Measurements from ENCODE around the gene FMO4. TPM values are rescaled to one million over a fixed set of nuclear protein-coding genes. Genes with fewer than 3 reads are reported as not detected.
"Not testable (repeated sequence)": the region's sequence is repeated elsewhere in the genome, so short reads cannot be mapped to it uniquely, and the experiment has no call there.

The FMO4 gene
- polyA plus RNA-seq, 4 donors, result 11.0 to 18.6 (median 16.6) TPM

- no peak for DNase-seq (ENCODE audit: low read depth in 4 of 4, low spot score in 2 of 4)
Observed at GRCh38 chr1:171334024-171334640, 20.1 kb downstream of the FMO4 start.

DNA sequence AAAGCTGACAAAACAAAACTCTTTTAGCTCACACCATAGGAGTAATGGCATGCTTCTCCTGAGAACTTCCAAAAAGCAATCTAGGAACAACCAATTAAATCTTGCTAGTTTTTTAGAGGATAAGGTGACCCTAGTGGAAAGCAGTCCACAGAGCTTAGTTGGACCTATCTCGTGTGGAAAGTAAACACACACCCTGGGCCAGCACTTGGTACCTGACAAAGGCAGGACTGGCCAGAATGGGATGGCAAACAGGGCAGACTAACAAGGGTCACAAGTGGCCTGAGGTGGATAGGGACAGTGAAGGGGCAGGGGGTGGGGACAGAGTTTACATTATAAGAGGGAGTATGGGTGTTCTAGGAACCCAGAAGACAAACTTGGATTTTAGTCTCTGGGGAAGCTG is 22.0 kb downstream of the FMO4 start:
- DNase-seq (ENCODE audit: low read depth in 4 of 4, low spot score in 2 of 4), result no peak

- not testable (repeated sequence) for DNase-seq (ENCODE audit: low read depth in 4 of 4, low spot score in 2 of 4)
Observed at GRCh38 chr1:171339345-171339744, 25.4 kb downstream of the FMO4 start.

DNA sequence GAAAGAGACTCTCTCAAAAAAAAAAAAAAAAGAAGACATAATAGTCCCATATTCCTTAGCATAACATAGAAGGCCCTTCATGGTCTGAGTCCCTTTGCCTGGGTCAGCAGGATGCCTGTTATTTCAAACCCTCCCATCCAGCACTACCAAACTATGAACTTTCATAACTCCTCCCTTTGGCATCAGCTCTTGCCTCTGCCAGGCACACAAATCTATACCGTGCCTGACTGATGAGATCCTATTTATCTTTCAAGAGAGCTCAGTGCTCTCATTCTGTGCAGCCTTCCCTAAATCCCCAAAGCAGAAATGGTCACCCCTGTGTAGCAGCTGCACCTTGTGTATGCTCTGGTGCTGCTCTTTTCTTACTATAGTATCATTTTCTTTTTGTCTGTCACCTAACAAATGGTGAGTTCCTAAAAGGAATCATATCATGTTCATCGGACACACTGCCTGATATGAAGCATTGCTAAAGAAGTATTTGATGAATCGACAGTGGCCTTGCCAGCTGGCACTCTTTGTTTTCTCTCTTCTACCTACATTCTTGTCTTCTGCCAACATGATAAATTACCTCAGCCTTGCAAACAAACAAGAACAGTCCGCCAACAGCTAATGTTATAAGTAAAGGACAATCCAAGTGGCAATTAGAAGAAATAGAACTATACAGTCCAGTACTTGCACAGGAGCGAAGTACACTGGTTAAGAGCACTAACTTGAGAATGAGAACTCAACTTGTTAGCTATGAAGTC is 29.9 kb downstream of the FMO4 start:
- DNase-seq (ENCODE audit: low read depth in 4 of 4, low spot score in 2 of 4), result no peak

GRCh38 chr1:171344473-171344820 is 30.5 kb downstream of the FMO4 start:
- no peak for DNase-seq (ENCODE audit: low read depth in 4 of 4, low spot score in 2 of 4)

- no peak for DNase-seq (ENCODE audit: low read depth in 4 of 4, low spot score in 2 of 4)
Observed at GRCh38 chr1:171345536-171345935, 31.6 kb downstream of the FMO4 start.

GRCh38 chr1:171346881-171347280 is 32.9 kb downstream of the FMO4 start:
- DNase-seq (ENCODE audit: low read depth in 4 of 4, low spot score in 2 of 4), result no peak

DNA sequence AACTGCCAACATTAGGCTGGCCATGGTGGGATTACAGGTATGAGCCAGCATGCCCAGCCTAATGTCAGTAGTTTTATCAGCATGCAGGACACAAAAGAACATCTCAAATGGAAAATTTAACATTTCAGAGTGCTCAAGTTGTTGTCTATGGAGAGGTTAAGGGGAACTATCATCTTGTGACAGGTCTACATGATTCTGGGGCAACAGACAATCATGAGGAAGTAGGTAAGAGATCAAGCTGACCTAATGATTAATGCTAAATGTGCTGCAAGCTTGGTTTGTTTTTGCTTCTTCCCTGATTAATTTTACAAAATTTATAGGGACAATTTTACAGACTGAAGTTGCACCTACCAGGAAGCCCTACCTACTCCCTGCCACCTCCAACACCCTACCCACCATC is 36.6 kb downstream of the FMO4 start:
- DNase-seq (ENCODE audit: low read depth in 4 of 4, low spot score in 2 of 4), result no peak

GRCh38 chr1:171351961-171352360 is 38.0 kb downstream of the FMO4 start:
- no peak for DNase-seq (ENCODE audit: low read depth in 4 of 4, low spot score in 2 of 4)

DNA sequence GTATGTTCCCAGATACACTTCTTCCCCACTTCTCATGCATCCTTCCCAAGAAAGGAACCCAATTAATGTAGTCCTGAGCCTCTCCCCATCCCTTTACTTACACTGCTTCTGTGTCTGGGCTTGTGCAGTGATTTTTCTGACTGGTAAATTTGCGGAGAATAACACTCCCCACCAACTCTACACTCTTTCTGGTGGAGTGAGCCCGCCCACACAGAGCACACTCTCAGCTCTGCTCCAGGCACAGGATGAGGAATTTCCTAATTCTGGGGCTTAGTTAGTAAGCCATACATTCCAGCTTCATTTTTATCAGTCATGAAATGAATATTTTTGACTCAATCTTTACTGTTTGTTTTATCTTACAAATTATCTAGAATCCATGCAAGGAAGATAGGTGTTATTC is 38.6 kb downstream of the FMO4 start:
- no peak for DNase-seq (ENCODE audit: low read depth in 4 of 4, low spot score in 2 of 4)

GRCh38 chr1:171355727-171356126 is 41.7 kb downstream of the FMO4 start:
- no peak for DNase-seq (ENCODE audit: low read depth in 4 of 4, low spot score in 2 of 4)

GRCh38 chr1:171357179-171357578 is 43.2 kb downstream of the FMO4 start:
- DNase-seq (ENCODE audit: low read depth in 4 of 4, low spot score in 2 of 4), result no peak

- DNase-seq (ENCODE audit: low read depth in 4 of 4, low spot score in 2 of 4), result not testable (repeated sequence)
Observed at GRCh38 chr1:171359355-171359648, 45.3 kb downstream of the FMO4 start.

- DNase-seq (ENCODE audit: low read depth in 4 of 4, low spot score in 2 of 4), result not testable (repeated sequence)
Observed at GRCh38 chr1:171359731-171360527, 45.9 kb downstream of the FMO4 start.

DNA sequence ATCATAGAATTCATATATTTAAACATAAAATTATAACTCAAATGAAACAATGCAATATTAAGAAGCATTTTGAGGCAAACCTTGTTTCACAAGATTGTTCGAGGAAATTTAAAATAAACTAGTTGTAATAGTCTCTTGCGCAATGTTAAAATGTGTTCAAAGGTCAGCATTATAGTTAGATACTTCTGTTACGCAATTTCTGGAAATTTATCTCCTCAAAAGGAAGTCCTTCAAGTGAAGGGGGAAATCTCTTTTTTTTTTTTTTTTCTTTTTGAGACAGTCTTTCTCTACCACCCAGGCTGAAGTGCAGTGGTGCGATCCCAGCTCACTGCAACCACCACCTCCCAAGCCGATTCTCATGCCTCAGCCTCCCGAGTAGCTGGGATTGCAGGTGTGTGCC is 52.1 kb downstream of the FMO4 start:
- no peak for DNase-seq (ENCODE audit: low read depth in 4 of 4, low spot score in 2 of 4)

DNA sequence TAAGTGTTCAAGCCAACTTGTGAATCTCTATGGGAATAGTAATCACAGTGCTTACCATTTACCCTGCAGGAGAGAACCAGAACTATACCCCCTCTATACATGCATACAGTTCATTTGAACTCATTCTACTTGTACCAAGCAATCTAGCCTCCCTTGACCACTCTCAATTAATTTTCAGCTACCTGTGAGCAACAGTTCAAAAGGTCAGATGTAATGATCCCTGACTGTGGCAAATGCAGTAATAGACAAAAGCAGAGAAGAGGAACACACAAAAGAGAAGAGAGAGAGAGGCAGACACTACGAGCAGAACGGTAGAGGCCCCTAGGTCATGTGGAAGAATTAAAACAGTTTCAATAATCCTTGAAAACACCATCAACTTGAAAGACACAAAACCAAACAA is 52.8 kb downstream of the FMO4 start:
- peak in 1 of 4 donors; percentile 6 for DNase-seq (ENCODE audit: low read depth in 4 of 4, low spot score in 2 of 4)

GRCh38 chr1:171367436-171367835 is 53.5 kb downstream of the FMO4 start:
- no peak for DNase-seq (ENCODE audit: low read depth in 4 of 4, low spot score in 2 of 4)

DNA sequence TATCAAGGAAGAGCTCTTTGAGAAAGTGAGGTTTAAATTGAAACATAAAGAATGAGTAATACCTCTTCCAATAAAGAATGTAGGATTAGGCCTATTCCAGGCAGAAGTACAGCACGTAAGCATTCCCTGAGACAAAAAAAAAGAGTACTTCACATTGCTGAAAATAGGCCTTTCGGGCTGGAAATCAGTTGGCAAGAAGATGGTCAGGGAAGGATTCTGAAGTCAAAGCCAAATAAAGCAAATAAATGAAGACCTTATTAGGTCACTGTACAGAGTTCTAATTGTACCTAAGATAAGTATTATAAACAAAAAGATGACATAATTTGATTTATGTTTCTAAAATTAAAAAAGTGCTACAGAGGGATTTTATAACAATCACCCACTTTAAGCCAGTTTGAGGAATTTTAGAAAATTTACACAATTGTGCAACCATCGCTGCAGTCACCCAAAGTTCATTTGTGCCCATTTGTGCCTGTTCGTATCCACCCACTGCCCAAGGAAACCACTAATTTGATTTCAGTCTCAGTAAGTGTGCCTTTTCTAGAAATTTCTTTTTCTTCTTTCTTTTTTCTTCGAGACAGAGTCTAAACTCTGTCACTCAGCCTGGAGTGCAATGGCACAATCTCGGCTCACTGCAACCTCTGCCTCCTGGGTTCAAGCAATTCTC is 58.6 kb downstream of the FMO4 start:
- DNase-seq (ENCODE audit: low read depth in 4 of 4, low spot score in 2 of 4), result no peak

DNA sequence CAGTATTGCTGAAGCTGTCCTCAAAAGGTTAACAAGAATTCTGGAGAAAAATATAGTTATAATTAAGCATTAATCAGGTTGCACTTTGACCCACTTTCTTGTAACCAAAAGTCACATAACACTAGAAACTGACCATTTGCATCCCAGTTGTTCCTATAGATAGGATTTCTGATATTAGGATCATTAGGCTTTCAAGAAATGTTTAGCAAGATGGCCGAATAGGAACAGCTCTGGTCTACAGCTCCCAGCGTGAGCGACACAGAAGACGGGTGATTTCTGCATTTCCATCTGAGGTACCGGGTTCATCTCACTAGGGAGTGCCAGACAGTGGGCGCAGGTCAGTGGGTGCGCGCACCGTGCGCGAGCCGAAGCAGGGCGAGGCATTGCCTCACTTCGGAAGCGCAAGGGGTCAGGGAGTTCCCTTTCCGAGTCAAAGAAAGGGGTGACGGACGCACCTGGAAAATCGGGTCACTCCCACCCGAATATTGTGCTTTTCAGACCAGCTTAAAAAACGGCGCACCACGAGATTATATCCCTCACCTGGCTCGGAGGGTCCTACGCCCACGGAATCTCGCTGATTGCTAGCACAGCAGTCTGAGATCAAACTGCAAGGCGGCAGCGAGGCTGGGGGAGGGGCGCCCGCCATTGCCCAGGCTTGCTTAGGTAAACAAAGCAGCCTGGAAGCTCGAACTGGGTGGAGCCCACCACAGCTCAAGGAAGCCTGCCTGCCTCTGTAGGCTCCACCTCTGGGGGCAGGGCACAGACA is 59.6 kb downstream of the FMO4 start:
- DNase-seq (ENCODE audit: low read depth in 4 of 4, low spot score in 2 of 4), result not testable (repeated sequence)

GRCh38 chr1:171379846-171380245 is 65.9 kb downstream of the FMO4 start:
- DNase-seq (ENCODE audit: low read depth in 4 of 4, low spot score in 2 of 4), result no peak

DNA sequence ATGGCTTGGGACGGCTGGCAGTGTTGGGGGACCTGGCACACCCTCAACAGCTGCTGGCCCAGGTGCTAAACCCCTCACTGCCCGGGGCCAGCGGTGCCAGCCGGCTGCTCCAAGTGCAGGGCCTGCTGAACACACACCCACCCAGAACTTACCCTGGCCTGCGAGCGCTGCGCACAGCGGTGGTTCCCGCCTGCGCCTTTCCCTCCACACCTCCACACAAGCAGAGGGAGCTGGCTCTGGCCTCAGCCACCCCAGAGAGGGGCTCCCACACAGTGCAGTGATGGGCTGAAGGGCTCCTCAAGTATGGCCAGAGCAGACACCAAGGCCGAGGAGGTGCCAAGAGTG is 67.9 kb downstream of the FMO4 start:
- no peak for DNase-seq (ENCODE audit: low read depth in 4 of 4, low spot score in 2 of 4)
